Fibroblast of lung (primary cell): Measurements from ENCODE around the gene CDS1. TPM values are rescaled to one million over a fixed set of nuclear protein-coding genes. Genes with fewer than 3 reads are reported as not detected.
"Not testable (repeated sequence)": the region's sequence is repeated elsewhere in the genome, so short reads cannot be mapped to it uniquely, and the experiment has no call there.

ENCODE experiments used
- DNase-seq, 2 donors: peaks; one replicate each; pipeline versions ENCODE4 v3.0.0 to v3.0.0-alpha.2; 2010; ENCODE audit warnings: low read depth in 2 of 2
- H2AFZ ChIP-seq: 2 replicates; pipeline ENCODE4 v1.5.1; 2012; ENCODE audit warnings: low read length, control low read depth, inconsistent platforms
- H3K27ac ChIP-seq: 2 replicates; pipeline ENCODE4 v1.5.1; 2011; ENCODE audit warnings: low read length, control low read depth; ENCODE audit not compliant: insufficient read depth
- H3K27me3 ChIP-seq: 2 replicates; pipeline ENCODE4 v1.5.1; 2011; ENCODE audit warnings: mild to moderate bottlenecking, low read length; ENCODE audit not compliant: control insufficient read depth, insufficient read depth
- H3K36me3 ChIP-seq: 2 replicates; pipeline ENCODE4 v1.5.1; 2011; ENCODE audit warnings: low read length; ENCODE audit not compliant: control insufficient read depth, insufficient read depth
- H3K4me1 ChIP-seq: 2 replicates; pipeline ENCODE4 v1.5.1; 2011; ENCODE audit warnings: low read length; ENCODE audit not compliant: control insufficient read depth, insufficient read depth; ENCODE audit errors: extremely low read depth
- H3K4me2 ChIP-seq: 2 replicates; pipeline ENCODE4 v1.5.1; 2011; ENCODE audit warnings: low read length, control low read depth; ENCODE audit not compliant: insufficient read depth; ENCODE audit errors: extremely low read depth
- H3K4me3 ChIP-seq, 4 experiments: fragments of 200-600 bp in 1 of 4; sonication (generic) in 1 of 4; replicated peaks in 1 of 4; 2 replicates each; pipeline ENCODE4 v1.5.1; 2011 to 2016; ENCODE audit warnings: low read length in 4 of 4, low read depth in 3 of 4, mild to moderate bottlenecking in 3 of 4, control low read depth in 2 of 4, inconsistent platforms in 1 of 4, mixed read lengths in 1 of 4; ENCODE audit not compliant: insufficient read depth in 1 of 4; ENCODE audit errors: control extremely low read depth in 1 of 4
- H3K79me2 ChIP-seq: 2 replicates; pipeline ENCODE4 v1.5.1; 2012; ENCODE audit warnings: mild to moderate bottlenecking, low read length, inconsistent platforms; ENCODE audit not compliant: control insufficient read depth, insufficient read depth
- H3K9ac ChIP-seq: 2 replicates; pipeline ENCODE4 v1.5.1; 2011; ENCODE audit warnings: mild to moderate bottlenecking, low read length, control low read depth; ENCODE audit not compliant: insufficient read depth
- H3K9me3 ChIP-seq: 2 replicates; pipeline ENCODE4 v1.5.1; 2012; ENCODE audit warnings: low read depth, low read length; ENCODE audit not compliant: control insufficient read depth, insufficient read depth
- H4K20me1 ChIP-seq: 2 replicates; pipeline ENCODE4 v1.5.1; 2011; ENCODE audit warnings: low read length; ENCODE audit not compliant: control insufficient read depth, insufficient read depth; ENCODE audit errors: extremely low read depth
- EZH2 ChIP-seq: IDR thresholded peaks from 2 replicates; pipeline ENCODE4 v1.5.1; 2012; ENCODE audit warnings: low read length, control low read depth, mild to moderate bottlenecking; ENCODE audit errors: missing control alignments
- polyA plus RNA-seq, 2 donors: library from polyadenylated mRNA; depleted of rRNA in 1 of 2; stranded (reverse) in 1 of 2; unstranded in 1 of 2; fragments of >200 nt; gene quantifications; 2 replicates each; pipeline ENCODE4 v1.2.1, GENCODE V29; 2011 to 2012; ENCODE audit warnings: missing spikeins in 1 of 2
- total RNA-seq: library from RNA; depleted of rRNA; stranded (reverse); fragments of >200 nt; gene quantifications from 2 replicates; pipeline ENCODE4 v1.2.1, GENCODE V29; 2014
- TF ChIP-seq, protein P1 (sequence below), 2 donors: IDR thresholded peaks in 1 of 2; conservative IDR thresholded peaks in 1 of 2; 1 replicate in 1 of 2; 2 replicates in 1 of 2; pipeline ENCODE4 v1.5.1; 2011 to 2012; ENCODE audit warnings: low read length in 2 of 2, control low read depth in 1 of 2, inconsistent platforms in 1 of 2, low read depth in 1 of 2, mild to moderate bottlenecking in 1 of 2

Gene CDS1
- total and polyA plus RNA-seq, 2 donors (not counting 1 experiment from before 2014, with no cell fraction given): 0.08 to 0.33 TPM

DNA sequence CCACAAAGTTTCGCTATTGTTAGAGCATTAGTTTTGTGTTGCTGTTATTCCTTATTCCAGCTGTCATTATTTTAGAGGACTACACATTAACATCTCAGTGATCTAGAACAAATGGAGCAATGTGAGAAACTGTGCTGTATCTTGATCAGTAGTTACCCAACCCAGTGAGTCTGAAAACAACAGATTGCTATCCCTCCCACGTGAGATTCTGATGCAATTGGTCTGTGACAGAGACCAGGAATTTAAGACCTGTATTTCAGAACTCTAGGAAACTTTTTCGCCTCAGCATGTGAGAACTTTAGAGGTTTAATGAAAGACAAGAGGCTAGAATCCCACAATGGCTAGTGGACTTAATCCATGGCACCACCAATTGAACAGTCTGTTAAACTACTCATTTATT, 35.7 kb upstream of the CDS1 start:
- Histone ChIP-seq H4K20me1 (no peaks in the 10 kb centered on the region), H3K4me1 (no peaks in the 10 kb centered on the region), H3K4me2 (no peak overlapping the region), H3K27ac (no peak overlapping the region), H2AFZ (no peak overlapping the region), H3K9ac (no peak overlapping the region), H3K36me3 (no peaks in the 10 kb centered on the region), H3K4me3 (no peak overlapping the region), H3K79me2 (no peaks in the 10 kb centered on the region), H3K9me3 (no peaks in the 10 kb centered on the region), H3K27me3 (no peaks in the 10 kb centered on the region)
- no peak for TF ChIP-seq EZH2
- TF ChIP-seq, protein P1, sequence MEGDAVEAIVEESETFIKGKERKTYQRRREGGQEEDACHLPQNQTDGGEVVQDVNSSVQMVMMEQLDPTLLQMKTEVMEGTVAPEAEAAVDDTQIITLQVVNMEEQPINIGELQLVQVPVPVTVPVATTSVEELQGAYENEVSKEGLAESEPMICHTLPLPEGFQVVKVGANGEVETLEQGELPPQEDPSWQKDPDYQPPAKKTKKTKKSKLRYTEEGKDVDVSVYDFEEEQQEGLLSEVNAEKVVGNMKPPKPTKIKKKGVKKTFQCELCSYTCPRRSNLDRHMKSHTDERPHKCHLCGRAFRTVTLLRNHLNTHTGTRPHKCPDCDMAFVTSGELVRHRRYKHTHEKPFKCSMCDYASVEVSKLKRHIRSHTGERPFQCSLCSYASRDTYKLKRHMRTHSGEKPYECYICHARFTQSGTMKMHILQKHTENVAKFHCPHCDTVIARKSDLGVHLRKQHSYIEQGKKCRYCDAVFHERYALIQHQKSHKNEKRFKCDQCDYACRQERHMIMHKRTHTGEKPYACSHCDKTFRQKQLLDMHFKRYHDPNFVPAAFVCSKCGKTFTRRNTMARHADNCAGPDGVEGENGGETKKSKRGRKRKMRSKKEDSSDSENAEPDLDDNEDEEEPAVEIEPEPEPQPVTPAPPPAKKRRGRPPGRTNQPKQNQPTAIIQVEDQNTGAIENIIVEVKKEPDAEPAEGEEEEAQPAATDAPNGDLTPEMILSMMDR (conservative IDR thresholded peaks at IDR 0.05 in 1 of 2, IDR thresholded peaks at IDR 0.05 in 1 of 2; ENCODE audit: low read depth in 1 of 2, low read length in 2 of 2): no peak
- DNase-seq: no peak

DNA sequence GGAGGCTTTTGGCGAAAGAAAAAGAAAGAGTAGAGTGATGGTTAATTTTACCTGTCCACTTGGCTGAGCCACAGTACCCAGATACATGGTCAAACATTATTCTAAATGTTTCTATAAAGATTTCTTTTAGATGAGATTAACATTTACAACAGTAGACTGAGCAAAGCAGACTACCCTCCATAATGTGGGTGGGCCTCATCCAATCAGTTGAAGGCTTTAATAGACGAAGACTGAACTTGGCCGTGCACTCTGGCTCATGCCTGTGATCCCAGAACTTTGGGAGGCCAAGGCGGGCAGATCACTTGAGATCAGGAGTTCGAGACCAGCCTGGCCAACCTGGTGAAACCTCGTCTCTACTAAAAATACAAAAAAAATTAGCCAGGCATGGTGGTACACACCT, 33.7 kb upstream of the CDS1 start:
- not testable (repeated sequence) for H2AFZ ChIP-seq, H3K79me2 ChIP-seq, H3K27ac ChIP-seq, DNase-seq, H3K4me1 ChIP-seq, H3K4me2 ChIP-seq, H3K9ac ChIP-seq, H3K4me3 ChIP-seq, H3K36me3 ChIP-seq, H3K27me3 ChIP-seq, H3K9me3 ChIP-seq, H4K20me1 ChIP-seq

DNA sequence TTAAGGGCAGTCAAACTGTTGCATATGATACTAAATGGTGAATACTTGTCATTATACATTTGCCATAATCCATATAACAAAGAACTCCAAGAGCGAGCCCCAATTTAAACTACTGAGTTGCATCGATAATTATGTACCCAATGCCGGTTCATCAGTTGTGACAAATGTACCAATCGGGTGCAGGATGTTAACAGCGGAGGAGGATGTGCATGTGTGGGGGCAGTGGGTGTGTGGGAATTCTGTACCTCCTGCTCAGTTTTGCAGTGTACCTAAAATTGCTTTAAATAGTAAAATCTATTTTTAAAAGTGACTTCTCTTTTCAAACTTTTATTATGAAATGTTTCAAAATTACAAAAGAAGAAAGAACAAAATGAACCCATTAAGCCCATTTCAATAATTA, 20.8 kb upstream of the CDS1 start:
- no peak overlapping the region for H3K9ac ChIP-seq
- H4K20me1 ChIP-seq: no peaks in the 10 kb centered on the region
- no peaks in the 10 kb centered on the region for H3K27me3 ChIP-seq
- H2AFZ ChIP-seq: no peak overlapping the region
- H3K4me1 ChIP-seq: no peaks in the 10 kb centered on the region
- no peak for DNase-seq
- no peak for TF ChIP-seq EZH2
- TF ChIP-seq, protein P1 (conservative IDR thresholded peaks at IDR 0.05 in 1 of 2, IDR thresholded peaks at IDR 0.05 in 1 of 2; ENCODE audit: low read depth in 1 of 2, low read length in 2 of 2): no peak
- H3K4me2 ChIP-seq: no peak overlapping the region
- no peaks in the 10 kb centered on the region for H3K9me3 ChIP-seq
- no peak overlapping the region for H3K27ac ChIP-seq
- no peak overlapping the region for H3K4me3 ChIP-seq
- no peaks in the 10 kb centered on the region for H3K79me2 ChIP-seq
- no peaks in the 10 kb centered on the region for H3K36me3 ChIP-seq
